Measurements from ENCODE around the gene WAPL. TPM values are rescaled to one million over a fixed set of nuclear protein-coding genes. Genes with fewer than 3 reads are reported as not detected.

WAPL gene
- total RNA-seq, 1 experiment from 2014 or later = 24.5 TPM

DNA sequence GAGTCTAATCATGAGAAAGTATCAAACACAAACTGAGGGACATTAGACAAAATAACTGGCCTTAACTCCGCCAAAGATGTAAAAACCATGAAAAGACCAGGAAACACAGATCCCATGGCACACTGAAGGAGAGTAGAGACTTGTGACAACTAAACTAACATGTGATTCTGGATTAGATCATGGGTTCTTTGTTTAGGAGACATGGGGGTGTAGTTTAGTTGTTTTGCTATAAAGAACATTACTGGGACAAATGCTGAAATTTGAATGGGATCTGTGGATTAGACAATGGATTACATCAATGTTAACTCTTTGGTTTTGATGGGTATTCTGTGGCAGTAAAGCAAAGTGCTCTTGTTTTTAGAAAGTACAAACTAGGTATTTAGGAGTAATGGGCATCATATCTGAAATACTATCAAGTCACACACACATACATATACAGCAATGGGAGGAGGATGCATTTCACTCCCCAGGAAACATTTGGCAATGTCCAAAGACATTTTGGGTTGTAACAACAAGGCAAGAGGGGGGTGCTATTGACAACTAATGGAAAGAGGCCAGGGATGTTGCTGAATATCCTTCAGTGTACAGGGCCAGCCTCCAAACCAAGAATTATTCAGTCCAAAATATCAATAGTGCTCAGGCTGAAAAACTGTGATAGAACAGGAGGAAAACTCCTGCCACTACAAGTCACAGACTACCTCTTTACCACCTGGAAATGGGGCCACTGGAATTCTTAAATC lies 32.4 kb downstream of the WAPL start:
- no peak overlapping the region for H3K4me2 ChIP-seq (ENCODE audit: low read length)
- no peak for DNase-seq
- BruUV-seq (replicated peaks) = no TSS peak
- H3K9me2 ChIP-seq (replicated peaks; ENCODE audit: low read length) = no peaks in the 10 kb centered on the region
- POLR2A ChIA-PET (ENCODE audit: unreplicated experiment) = no interaction called here
- H3K27ac ChIP-seq (ENCODE audit: low read length) = no peak overlapping the region
- peaks cover 3% of the 10 kb centered on the region; the same call in 1 of the 2 replicates for H3K36me3 ChIP-seq (ENCODE audit: low read depth, low read length)
- CTCF ChIA-PET = no interaction called here
- peaks cover 17% of the 10 kb centered on the region for H3K79me2 ChIP-seq (ENCODE audit: low read length)
- H3K9me3 ChIP-seq (ENCODE audit: low read length) = no peaks in the 10 kb centered on the region
- no peak overlapping the region for H3K9ac ChIP-seq (ENCODE audit: low read length)
- H3K4me3 ChIP-seq (ENCODE audit: low read length) = no peak overlapping the region
- no peaks in the 10 kb centered on the region for H3K27me3 ChIP-seq (ENCODE audit: low read length)
- ATAC-seq = no peak
- TF ChIP-seq EZH2phosphoT487 (IDR thresholded peaks at IDR 0.05; ENCODE audit: borderline replicate concordance, low read length) (no peak), EZH2 (IDR thresholded peaks at IDR 0.05; ENCODE audit: low read length, unreplicated experiment) (no peak)
- TF ChIP-seq, protein P1, sequence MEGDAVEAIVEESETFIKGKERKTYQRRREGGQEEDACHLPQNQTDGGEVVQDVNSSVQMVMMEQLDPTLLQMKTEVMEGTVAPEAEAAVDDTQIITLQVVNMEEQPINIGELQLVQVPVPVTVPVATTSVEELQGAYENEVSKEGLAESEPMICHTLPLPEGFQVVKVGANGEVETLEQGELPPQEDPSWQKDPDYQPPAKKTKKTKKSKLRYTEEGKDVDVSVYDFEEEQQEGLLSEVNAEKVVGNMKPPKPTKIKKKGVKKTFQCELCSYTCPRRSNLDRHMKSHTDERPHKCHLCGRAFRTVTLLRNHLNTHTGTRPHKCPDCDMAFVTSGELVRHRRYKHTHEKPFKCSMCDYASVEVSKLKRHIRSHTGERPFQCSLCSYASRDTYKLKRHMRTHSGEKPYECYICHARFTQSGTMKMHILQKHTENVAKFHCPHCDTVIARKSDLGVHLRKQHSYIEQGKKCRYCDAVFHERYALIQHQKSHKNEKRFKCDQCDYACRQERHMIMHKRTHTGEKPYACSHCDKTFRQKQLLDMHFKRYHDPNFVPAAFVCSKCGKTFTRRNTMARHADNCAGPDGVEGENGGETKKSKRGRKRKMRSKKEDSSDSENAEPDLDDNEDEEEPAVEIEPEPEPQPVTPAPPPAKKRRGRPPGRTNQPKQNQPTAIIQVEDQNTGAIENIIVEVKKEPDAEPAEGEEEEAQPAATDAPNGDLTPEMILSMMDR (conservative IDR thresholded peaks at IDR 0.05; ENCODE audit: low read depth, low read length) = no peak
- intact Hi-C loops (cut with micrococcal nuclease) = no loop called here
- H2AFZ ChIP-seq (ENCODE audit: low read length) = no peak overlapping the region
- H3K4me1 ChIP-seq (ENCODE audit: insufficient read depth, low read length) = no peaks in the 10 kb centered on the region
- no peaks in the 10 kb centered on the region for H4K20me1 ChIP-seq (ENCODE audit: low read length)
- H3F3A ChIP-seq (ENCODE audit: low read length, unreplicated experiment) = no peaks in the 10 kb centered on the region

DNA sequence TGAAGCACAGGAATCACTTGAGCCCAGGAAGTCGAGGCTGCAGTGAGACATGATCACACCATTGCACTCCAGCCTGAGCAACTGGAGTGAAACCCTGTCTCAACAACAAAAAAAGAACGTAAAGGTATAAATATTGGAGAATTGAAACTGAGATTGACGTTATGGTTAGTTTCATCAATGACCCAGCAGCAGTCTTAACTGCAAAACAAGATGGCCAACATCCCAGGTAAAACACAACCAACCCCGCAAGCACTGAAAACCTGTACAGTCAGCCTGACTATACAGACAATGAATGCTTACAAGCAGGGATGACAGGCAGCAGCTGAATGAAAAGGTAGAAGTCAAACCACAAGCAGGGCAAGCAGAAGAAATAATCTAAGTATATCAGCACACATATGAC lies 34.7 kb downstream of the WAPL start:
- H3K4me3 ChIP-seq (ENCODE audit: low read length) = no peak overlapping the region
- no peaks in the 10 kb centered on the region for H3K4me1 ChIP-seq (ENCODE audit: insufficient read depth, low read length)
- ChIA-PET CTCF (no interaction called here), POLR2A (ENCODE audit: unreplicated experiment) (no interaction called here)
- no peaks in the 10 kb centered on the region for H4K20me1 ChIP-seq (ENCODE audit: low read length)
- DNase-seq = no peak
- BruUV-seq (replicated peaks) = no TSS peak
- H3K79me2 ChIP-seq (ENCODE audit: low read length) = 0 out of 2 replicates have a peak, but pooled peaks cover 13% of the 10 kb centered on the region
- no peaks in the 10 kb centered on the region for H3F3A ChIP-seq (ENCODE audit: low read length, unreplicated experiment)
- no peak overlapping the region for H3K9ac ChIP-seq (ENCODE audit: low read length)
- H3K9me3 ChIP-seq (ENCODE audit: low read length) = no peaks in the 10 kb centered on the region
- TF ChIP-seq EZH2phosphoT487 (IDR thresholded peaks at IDR 0.05; ENCODE audit: borderline replicate concordance, low read length) (no peak), EZH2 (IDR thresholded peaks at IDR 0.05; ENCODE audit: low read length, unreplicated experiment) (no peak)
- TF ChIP-seq, protein P1 (conservative IDR thresholded peaks at IDR 0.05; ENCODE audit: low read depth, low read length) = no peak
- H3K9me2 ChIP-seq (replicated peaks; ENCODE audit: low read length) = no peaks in the 10 kb centered on the region
- no peak for ATAC-seq
- H3K27me3 ChIP-seq (ENCODE audit: low read length) = no peaks in the 10 kb centered on the region
- intact Hi-C loops (cut with micrococcal nuclease) = no loop called here
- H2AFZ ChIP-seq (ENCODE audit: low read length) = no peak overlapping the region
- H3K27ac ChIP-seq (ENCODE audit: low read length) = no peak overlapping the region
- no peak overlapping the region for H3K4me2 ChIP-seq (ENCODE audit: low read length)
- peaks cover 3% of the 10 kb centered on the region for H3K36me3 ChIP-seq (ENCODE audit: low read depth, low read length)

DNA sequence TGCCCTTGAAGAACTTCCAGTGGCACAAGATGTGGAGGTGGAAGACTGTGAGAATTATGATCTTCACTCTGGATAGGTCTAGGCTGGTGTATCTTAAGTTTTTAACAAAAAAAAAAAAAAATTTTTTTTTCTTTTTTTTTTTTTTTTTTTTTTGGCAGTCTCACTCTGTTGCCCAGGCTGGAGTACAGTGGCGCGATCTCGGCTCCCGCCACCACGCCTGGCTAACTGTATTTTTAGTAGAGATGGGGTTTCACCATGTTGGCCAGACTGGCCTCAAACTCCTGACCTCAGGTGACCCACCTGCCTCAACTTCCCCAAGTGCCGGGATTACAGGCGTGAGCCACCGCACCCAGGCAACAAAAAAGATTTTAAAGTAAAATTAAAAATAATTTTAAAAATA lies 37.9 kb downstream of the WAPL start:
- no peaks in the 10 kb centered on the region; the same call in none of the 2 replicates for H3K36me3 ChIP-seq (ENCODE audit: low read depth, low read length)
- no TSS peak for BruUV-seq (replicated peaks)

More for the DNA sequence above, 37.9 kb downstream of the WAPL start:
- Histone ChIP-seq H3K27me3 (ENCODE audit: low read length) (no peaks in the 10 kb centered on the region), H3K4me2 (ENCODE audit: low read length) (no peak overlapping the region), H2AFZ (ENCODE audit: low read length) (no peak overlapping the region), H3K27ac (ENCODE audit: low read length) (no peak overlapping the region), H3K4me1 (ENCODE audit: insufficient read depth, low read length) (no peaks in the 10 kb centered on the region), H3K9ac (ENCODE audit: low read length) (no peak overlapping the region), H3K79me2 (ENCODE audit: low read length) (0 out of 2 replicates have a peak, but pooled peaks cover 8% of the 10 kb centered on the region), H3F3A (ENCODE audit: low read length, unreplicated experiment) (no peaks in the 10 kb centered on the region), H3K4me3 (ENCODE audit: low read length) (no peak overlapping the region), H3K9me3 (ENCODE audit: low read length) (no peaks in the 10 kb centered on the region), H3K9me2 (replicated peaks; ENCODE audit: low read length) (no peaks in the 10 kb centered on the region), H4K20me1 (ENCODE audit: low read length) (no peaks in the 10 kb centered on the region)
- ATAC-seq (no peak), DNase-seq (no peak)
- POLR2A ChIA-PET (ENCODE audit: unreplicated experiment) = no interaction called here
- intact Hi-C loops (cut with micrococcal nuclease) = no loop called here
- TF ChIP-seq, protein P1 (conservative IDR thresholded peaks at IDR 0.05; ENCODE audit: low read depth, low read length) = no peak
- no peak for TF ChIP-seq EZH2phosphoT487 (IDR thresholded peaks at IDR 0.05; ENCODE audit: borderline replicate concordance, low read length)
- no peak for TF ChIP-seq EZH2 (IDR thresholded peaks at IDR 0.05; ENCODE audit: low read length, unreplicated experiment)
- CTCF ChIA-PET = no interaction called here

All from PC-3 (cell line).